NCI-H2171 treated with DMSO at 0.1 percent for 48 hours (cell line): ENCODE data around the gene CORO6.
A peak's percentile ranks its signal among the peaks of the same experiment; 100 is the strongest.

ENCODE experiments used
- DNase-seq: peaks from one replicate; lab custom pipeline; 2025; lab: John Stamatoyannopoulos, UW

CORO6 gene

DNA sequence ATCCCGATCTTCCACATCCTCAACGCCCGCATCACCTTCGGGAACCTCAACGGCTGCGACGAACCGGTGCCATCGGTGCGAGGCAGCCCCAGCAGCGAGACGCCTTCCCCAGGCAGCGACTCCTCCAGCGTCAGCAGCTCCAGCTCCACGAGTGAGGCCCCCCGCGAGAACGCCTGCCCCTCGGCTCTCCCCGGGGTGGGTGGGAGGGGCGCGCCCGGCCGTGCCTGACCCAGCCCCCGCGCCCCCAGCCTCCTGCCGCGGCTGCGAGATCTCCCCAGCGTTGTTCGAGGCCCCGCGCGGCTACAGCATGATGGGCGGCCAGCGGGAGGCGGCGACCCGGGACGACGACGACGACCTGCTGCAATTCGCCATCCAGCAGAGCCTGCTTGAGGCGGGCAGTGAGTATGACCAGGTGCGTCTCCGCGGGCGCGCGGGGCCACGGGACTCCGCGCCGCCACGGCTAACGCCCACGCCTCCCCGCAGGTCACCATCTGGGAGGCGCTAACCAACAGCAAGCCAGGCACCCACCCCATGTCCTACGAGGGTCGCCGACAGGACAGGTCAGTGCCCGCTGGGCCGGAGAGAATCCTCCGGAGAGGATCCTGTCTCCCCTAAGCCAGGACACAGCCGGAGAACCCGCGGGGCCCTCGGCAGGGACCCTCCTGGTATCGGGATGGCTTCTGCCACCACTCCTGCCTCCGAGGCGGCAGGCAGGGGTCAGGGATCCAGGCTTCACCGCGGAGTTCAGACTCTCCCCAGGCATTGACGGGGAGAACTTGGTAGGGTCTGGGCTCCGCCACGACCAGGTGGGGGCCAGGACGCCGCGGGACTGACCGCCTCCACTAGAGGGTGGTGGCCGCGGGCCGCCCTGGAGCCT, 10.1 kb downstream of the CORO6 start:
- DNase-seq, result no peak

DNA sequence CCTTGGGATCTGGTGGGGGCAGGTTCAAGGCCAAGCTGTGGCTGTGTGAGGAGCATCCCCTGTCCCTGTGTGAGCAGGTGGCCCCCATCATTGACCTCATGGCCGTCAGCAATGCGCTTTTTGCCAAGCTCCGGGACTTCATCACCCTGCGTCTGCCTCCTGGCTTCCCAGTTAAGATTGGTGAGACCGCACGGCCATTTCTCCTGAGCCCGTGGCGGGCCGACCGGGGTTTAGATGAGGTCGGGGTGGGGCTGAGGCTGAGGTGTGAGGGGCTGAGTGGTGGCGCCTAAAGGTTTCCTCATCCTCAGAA, 10.7 kb downstream of the CORO6 start:
- no peak for DNase-seq

DNA sequence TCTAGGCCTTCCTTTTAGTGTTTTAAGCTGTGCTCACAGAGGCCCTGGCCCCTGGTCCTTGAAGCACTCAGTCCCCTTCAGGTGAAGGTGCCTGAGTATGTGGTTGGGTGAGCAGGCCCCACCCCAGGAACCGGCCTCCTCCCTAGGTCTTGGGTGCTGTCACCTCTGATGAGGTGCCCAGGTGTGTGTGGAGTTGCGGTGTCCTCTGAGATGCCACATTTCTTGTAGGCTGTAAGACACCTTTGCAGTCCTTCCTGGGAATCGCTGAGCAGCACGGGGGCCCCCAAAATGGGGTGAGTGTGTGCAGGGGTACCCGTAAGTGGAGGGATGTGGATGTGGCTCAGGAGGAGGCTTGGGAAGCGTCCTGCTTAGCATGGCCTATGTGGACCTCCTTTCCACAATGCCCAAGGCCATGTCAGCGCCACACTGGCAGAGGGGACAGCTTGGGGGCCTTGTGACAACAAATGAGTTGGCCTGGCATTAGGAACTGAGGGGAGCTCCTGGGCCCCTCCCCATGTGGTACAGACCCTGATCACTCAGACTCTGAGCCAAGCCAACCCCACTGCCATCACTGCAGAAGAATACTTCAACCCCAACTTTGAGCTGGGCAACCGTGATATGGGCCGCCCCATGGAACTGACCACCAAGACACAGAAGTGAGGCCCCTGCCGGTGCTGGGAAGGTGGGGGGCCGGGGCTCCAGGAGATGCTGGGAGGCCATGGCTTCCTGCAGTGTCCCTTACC, 11.2 kb downstream of the CORO6 start:
- DNase-seq, result no peak

DNA sequence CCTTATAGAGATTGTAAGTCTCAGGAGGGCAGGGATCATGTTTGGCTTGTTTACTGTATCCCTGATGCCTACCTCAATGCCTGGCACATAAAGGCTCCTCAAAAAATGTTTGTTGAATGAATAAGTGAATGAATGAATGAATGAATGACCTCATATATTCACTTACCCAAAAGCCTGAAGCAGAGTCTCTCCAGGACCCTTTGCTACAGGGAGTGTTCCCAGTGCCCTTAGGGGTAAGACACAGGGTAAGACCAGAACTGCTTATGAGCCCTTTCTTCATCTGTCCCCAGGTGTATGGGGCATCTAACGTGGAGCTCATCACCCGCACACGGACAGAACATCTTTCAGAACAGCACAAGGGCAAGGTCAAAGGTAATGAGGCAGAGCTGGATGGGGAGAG, 12.3 kb downstream of the CORO6 start:
- no peak for DNase-seq

DNA sequence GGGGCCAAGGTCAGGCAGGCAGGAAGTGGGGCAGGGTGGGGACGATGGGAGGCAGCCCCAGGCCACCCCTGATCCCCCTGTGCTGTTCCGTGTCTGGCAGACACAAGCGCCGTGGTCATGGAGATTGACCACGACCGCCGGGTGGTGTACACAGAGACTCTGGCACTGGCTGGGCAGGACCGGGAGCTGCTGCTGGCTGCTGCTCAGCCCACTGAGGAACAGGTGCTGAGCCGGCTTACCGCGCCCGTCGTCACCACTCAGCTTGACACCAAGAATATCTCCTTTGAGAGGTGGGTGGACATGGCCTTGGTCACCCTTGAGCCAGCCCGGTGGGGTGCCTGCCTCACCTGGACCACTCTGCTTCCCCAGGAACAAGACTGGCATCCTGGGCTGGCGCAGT, 13.7 kb downstream of the CORO6 start:
- no peak for DNase-seq

DNA sequence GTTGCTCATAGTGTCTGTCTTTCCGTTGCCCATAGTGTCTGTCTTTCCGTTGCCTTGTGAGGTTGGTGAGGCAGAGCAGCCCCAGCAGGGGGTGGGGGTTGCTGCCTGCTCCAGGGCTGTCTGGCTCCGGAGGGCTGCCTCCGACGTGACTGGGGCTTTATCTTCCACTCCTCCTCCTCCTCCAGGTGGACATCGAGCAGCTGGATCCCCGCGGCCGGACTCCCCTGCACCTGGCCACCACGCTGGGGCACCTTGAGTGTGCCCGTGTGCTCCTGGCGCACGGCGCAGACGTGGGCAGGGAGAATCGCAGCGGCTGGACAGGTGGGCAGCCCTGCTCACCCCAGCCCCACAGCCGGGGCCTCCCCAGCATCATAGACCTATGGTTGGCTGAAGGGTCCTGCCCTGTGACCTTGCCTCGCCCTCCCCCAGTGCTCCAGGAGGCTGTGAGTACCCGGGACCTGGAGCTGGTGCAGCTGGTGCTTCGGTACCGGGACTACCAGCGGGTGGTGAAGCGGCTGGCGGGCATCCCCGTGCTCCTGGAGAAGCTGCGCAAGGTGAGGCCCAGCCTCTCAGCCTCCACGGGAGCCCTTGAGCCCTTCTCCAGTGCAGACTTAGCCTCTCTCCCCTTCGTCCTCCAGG, 15.0 kb downstream of the CORO6 start:
- no peak for DNase-seq

DNA sequence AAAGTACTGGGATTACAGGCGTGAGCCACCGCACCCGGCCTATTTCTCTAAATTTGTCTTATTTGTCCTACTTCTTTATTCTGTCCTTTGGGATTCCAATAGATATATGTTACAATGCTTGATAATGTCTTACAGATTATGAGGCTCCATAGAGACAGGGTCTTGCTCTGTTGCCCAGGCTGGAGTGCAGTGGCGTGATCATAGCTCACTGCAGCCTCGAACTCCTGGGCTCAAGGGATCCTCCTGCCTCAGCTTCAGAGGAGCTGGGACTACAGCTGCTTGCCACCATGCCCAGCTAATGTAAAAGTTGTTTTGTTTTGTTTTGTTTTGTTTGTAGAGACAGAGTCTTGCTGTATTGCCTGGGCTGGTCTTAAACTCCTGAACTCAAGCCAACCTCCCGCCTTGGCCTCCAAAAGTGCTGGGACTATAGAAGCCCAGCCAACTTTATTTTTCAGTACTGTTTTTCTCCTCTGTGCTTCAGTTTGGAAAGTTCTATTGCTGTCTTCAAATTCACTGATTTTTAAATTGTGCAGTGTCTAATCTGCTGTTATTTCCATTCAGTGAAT, 19.5 kb downstream of the CORO6 start:
- no peak for DNase-seq

DNA sequence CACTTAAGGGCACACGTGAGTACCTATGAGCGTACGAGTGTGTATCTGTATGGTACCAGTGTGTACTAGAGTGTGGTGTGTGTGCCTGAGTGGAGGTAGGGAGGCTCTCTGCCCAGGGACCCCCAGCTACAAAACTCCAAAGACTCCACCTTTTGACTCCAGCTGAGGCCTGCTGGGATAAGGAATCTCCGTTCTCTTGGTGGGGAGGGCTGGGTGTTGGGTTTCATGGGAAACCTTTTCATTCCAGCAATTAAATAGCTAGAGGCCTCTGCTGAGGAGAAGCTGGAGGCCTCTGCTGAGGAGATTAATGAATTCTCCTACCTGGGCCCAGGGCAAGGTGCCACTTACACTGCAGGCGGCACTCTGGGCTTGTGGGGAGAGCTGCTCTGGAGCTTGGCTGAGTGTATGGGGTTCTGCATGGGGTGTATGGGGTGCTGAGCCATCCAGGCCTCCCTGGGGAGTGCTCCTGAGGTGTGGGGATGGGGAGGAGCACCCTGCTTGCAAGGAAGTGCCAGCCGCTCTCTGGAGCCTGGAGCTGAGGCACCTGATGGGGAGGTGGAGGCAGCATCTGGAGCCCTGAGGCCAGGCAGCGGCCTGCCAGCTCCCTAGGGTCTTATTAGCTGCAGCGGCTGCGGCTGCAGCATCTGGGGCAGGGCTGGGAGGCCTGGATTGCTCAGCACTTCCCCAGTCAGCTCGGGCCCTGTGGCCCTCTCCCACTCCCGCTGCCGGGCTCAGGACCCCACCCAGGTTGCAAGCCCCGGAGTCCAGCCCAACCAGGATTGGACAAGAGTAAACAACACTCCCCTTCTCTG, 25.1 kb downstream of the CORO6 start:
- DNase-seq, result peak; percentile 94

DNA sequence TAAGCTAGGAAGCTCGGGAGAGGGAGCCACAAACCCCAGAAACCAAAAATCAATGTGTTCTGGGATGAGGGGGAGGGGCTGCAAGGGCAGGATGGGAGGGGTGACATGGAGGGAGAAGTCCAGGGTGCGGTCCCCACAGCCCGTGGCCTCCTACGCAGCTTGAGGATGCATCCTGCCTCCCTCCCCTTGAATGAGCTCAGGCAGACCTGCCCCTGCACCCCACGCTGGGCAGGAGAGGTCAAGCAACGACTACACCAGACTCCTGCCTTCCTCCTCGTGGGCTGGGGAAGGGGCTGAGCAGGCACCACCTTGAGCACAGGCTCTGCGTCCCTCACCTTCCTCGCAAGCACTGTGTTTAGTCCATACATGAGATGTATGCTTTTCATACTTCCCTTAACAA, 25.9 kb downstream of the CORO6 start:
- DNase-seq, result no peak

DNA sequence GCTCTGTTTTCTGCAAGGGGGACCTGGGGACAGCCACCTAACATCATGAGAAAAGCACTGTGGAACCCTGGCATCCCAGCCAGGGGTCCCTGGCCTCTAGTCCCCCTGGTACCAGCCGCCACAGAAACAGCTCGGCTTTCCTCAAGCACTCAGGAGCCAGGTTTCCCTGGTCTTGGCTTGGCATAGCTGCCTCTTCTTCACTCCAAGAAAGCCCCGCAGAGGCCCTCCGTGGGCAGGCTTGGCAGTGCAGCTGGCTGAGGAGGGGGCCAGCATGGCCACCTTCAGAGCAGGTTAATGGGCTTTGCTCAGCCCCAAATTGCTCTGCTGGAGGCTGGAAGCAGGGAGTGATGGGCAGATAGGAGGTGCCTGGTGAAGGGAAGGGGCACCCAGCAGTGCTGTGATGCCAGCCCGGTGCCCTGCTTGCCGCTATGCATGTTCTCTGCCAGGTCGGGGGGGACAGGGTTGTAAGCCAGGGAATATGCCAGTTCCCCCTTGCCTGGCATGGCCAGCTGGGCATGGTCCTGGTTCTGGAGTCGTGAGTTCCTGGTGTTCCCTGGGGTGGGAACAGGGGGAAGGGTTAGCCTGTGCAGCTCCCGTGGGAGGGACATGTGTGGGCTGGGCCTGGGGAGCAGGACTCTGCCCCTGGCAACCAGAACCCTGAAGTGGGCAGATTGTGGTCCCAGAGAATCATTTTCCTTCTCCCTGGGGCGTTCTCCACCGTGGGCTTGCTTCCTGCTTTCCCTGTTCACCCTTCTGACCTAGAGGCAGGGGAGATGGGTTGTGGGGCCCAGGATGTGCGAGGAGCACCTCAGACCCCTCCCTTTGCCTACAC, 26.6 kb downstream of the CORO6 start:
- no peak for DNase-seq

DNA sequence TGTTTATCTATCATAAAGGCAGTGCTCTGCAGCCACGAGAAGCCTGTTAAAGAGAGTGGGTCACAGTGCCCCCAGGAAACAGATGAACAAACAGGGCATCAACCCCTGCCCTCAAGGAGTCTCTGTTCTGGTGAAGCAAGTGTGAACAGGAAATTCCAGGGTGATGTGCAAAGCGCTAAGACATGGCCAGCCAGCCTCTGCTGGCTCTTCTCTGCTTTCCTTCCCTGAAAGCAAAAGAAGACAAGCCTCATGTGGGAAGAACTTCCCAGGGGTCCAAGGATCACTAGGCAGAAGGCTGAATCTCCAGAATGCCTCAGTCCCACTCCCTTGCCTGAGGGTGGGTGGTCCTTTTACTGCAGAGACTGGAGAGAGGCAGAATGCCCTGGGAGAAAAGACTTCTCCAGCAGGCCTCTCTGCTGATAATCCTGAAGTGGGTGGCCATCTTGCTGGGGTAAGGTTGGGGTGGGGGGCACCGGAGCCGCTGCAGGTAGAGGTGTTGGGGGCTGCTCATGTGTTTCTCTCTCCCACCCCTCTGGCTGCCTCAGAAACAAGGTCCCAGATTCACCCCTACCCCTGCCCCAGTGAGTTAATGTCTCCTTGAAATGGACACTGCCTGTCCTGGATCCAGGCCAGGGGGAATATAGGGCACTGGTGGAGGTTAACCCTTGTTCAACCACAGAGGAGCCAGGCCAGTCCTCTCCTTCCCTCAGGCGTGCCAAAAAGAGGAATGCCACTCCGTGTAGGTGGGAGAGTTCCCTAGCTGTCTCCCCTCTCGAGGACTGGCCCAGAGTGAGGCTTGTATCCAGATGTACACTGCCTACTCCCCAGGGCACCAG, 27.4 kb downstream of the CORO6 start:
- DNase-seq, result no peak

DNA sequence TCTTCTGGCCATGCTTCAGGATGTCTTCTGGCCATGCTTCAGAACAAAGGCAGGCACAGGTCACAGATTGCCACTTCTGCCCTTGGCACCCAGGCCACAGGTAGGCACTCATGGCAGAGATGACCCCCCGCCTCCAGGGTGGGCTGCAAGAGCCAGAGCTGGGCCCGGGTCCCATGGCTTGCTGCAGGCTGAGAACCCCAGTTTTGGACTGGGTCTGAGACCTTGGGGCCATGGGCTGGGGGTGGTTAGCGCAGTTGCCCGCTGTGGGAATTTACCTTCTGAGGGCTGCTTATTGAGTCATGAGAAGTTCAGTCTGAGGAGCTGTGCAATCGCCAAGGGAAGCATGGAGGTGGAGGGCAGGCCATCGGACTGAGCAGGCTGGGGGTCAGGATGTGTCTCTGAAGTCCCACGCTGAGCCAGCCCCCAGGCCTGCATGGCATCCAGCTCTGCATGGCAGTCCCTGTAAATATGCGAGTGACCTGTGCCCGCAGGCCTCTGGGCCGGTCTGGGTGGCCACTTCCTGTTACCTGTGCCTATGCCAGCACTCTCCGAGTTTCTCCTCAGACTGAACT, 28.1 kb downstream of the CORO6 start:
- no peak for DNase-seq

DNA sequence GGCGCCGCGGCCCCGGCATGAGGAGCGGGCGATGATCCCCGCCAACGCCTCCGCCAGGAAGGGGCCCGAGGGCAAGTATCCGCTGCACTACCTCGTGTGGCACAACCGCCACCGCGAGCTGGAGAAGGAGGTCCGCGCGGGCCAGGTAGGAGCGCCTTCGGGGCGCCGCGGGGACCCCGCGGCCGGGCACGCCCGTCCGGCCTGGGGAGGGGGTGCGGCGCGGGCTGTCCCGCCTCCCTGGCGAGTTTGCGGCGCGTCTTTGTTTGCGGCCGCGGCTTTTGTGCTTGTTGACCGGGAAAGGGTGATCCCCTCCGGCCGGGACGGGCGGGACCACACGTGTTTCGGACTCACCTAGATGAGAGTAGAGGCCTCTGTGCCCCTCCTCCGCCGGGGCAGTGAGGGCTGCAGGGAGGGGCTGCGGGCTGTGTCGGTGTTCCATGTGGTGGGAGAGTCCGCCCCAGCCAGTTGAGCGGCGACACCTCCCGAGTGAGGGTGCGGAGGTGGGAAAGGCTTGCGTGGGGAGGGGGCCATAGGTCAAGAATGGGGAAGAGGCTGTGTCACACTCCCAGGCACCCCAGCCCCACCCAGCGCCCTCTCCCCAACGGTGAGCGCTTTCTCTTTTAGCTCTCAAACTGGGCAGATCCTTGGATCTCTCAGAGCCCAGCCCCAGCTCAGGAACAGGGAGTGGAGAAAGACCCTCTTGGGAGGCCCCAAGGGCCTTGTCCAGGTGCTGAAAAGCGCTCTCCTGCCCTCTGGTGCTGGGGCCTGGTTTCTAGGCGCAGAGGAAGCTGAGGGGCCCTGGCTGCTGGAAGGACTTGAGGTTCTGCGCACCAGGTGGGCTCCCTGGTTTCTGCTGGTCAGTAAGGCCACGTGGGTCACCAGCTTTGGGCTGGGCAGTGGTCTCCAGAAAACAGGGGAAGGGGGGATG, 28.9 kb downstream of the CORO6 start:
- DNase-seq, result peak; percentile 51

DNA sequence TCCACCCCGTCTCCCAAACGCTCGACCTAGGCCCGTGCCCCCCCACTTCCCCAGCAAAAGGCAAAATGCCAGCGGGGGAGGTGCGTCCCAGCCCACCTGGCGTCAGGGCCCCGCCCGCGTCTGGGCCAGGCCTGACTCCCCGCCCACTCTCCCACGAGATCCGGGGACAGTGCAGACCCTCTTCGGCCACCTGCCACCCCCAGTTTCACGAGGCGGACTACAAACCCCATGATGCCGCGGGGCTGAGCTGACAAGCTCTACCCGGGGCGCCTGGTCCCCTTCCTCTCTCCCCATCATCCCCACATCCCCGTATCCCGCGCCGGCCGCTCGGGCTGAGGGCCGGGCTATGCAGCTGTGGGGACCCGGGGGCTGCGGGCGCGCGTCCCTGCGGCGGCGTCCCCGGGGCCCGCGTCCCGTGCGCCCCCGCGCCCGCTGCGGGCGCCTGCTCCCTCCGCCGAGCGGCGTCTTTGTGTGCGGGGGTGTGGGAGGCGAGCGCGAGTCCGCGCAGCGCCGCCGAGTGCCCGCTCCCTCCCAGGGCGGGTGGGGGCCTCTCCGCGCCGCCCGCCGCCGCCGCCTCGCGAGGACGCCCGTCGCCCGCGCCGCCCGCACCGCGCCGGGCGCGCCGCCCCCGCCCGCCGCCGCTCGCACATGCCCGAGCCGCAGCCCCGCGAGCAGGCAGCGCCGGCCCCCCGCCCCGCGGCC, 29.7 kb downstream of the CORO6 start, which contains the start of gene ANKRD13B:
ANKRD13B (plus strand) TSS at position 283 of the 702 bp plus-strand sequence. CDS start 490 bp downstream, outside the sequence.
- DNase-seq, result peak; percentile 87

DNA sequence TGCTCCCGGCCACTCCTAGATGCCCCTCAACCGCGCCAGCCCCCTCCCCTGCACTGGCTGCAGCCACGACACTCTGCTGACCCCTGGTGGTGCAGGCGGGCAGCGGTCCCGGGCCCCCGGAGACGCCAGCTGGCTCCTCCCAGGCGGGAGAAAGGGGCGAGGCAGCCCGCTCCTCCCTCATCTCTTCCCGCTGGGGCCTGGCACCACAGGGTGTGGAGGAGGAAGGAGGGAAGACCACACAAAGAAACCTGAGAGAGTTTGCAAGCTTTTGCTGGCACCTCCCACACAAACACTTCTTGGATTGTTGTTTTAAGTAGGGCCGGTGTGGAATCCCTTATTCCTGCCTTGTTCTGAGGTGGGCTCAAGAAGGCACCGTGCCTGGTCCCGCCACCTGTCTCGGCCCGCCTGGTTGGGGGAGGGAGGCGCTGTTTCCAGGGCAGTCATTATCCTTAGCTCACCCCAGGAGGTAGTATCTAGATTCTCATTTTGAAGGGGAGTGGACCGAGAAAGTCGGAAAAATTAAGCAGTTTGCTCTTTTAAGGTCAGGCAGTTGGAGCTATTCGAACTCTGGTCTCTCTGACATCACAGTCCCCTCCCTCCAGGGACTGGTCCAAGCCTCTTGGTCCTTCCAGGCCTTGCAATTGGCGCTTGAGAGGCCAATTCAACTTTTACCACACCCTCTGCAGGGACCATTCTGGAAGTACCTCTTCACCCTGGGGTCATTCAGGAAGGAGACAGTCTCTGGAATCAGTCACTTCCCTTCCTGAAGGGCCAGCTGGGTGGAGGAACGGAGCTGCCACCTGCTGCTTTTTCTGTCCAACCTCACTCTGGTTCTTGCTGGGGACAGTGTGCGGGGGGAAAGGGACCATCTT, 30.7 kb downstream of the CORO6 start:
- peak; percentile 93 for DNase-seq

DNA sequence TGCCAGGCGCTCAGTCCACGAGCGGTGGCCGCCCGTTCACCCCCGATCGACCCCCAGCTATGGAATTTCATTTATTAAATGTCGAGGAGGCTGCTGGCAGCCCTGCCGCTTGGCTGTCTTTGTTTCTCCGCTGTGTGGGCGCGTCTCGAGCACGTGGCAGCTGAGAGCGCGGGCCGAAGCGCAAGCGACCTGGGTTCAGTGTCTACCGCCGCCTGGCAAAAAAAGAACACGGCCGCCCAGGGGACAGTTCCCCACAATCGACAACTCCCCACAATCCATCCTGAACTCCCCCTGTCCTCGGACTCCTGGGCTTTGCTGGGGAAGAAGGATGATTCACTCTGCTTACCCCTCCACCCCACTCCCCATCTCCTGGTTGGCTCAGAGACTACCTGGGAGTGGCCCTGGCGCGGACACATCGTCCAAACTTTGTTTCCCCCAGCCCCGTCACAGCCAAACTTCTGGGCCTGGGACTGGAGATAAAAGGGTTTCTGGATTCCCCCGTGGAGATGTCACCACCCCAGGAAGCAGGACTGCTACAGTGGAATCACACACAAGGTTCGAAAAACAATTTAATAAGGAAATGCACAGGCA, 31.5 kb downstream of the CORO6 start:
- DNase-seq, result peak; percentile 82
